GM10248 (cell line): ENCODE measurements around the gene CENPB.

Experiments
- CTCF ChIA-PET: fragments of 300-600 bp; sonication (Branson Sonifier 250); formaldehyde crosslinking; extraction: SDS; loops from one replicate; lab custom pipeline; 2021; ENCODE audit warnings: antibody characterized with exemption; lab: Yijun Ruan, JAX
- POLR2A ChIA-PET: fragments of 350-650 bp; sonication (Branson Sonifier 250); formaldehyde crosslinking; extraction: SDS; loops from one replicate; lab custom pipeline; 2020; ENCODE audit warnings: antibody characterized with exemption; lab: Yijun Ruan, JAX
- DNase-seq: peaks from one replicate; pipeline ENCODE4 v3.0.0; 2012; ENCODE audit errors: extremely low spot score
- TF ChIP-seq, protein P1 (sequence below): IDR thresholded peaks from 2 replicates; pipeline ENCODE4 v1.5.1; 2012; ENCODE audit warnings: mild to moderate bottlenecking, low read depth; ENCODE audit errors: extremely low read depth, missing control alignments, control extremely low read depth

CENPB gene

DNA sequence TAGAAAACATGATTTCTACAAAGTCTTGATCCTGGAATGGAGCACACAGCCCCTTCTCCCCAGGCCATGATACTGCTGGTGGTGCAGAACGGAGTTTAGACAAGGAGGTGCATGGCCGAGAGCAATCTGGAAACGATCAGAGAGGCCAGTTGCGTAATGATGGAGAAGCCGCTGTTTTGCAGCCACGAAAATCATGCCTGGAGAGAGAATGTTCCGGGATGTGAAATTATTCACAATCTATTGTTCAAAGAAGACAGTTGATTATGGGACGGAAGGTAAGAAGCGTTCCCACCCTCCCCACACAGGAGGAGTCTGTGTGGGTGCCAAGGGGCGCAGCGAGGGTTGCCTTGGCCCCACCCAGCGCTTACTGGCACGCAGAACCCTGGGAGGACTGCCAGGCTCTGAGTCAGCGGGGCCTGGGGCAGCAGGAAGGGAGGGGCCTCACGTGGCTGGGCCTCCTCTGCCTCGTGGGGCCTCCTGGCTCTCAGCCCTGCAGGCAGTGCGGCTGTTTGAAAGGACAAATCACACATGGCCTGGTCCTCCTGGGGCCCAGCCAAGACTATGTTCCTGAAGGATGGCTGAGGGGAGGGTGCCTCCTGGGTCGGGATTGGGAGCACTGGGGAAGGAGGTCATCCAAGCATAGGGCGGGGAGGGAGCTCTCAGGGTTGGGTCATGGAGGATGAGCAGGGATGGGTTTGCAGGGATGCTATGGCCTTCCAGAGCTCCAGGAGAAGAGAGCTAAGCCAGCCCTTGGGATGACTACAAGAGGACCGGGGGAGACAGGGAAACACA, 25.1 kb upstream of the CENPB start:
- ChIA-PET CTCF (interaction anchor here (0.8 to 1.4 kb wide), 3 partner anchors 16 to 25 kb away, joined by 3 to 4 read pairs (median 3); partner anchors contain the start of gene CENPB), POLR2A (interaction anchor here (0.5 kb wide), 1 partner anchor 34 kb away, joined by 3 read pairs; no protein-coding TSS in a partner anchor)
- DNase-seq = no peak
- TF ChIP-seq, protein P1, sequence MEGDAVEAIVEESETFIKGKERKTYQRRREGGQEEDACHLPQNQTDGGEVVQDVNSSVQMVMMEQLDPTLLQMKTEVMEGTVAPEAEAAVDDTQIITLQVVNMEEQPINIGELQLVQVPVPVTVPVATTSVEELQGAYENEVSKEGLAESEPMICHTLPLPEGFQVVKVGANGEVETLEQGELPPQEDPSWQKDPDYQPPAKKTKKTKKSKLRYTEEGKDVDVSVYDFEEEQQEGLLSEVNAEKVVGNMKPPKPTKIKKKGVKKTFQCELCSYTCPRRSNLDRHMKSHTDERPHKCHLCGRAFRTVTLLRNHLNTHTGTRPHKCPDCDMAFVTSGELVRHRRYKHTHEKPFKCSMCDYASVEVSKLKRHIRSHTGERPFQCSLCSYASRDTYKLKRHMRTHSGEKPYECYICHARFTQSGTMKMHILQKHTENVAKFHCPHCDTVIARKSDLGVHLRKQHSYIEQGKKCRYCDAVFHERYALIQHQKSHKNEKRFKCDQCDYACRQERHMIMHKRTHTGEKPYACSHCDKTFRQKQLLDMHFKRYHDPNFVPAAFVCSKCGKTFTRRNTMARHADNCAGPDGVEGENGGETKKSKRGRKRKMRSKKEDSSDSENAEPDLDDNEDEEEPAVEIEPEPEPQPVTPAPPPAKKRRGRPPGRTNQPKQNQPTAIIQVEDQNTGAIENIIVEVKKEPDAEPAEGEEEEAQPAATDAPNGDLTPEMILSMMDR = no peak

DNA sequence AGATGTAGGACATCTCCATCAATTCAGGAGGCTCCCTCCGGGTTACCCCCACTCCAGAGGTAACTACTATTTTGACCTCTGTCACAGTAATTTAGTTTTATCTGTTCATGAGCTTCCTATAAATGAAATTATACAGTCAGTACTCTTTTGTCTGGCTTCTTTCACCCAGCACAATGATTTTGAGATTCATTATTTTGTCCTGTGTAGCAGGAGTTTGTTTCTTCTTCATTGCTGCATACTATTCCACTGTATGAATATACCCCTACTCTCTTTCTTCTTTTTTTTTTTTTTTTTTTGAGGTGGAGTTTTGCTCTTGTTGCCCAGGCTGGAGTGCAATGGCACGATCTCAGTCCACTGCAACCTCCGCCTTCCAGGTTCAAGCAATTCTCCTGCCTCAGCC, 22.0 kb upstream of the CENPB start:
- ChIA-PET POLR2A (no interaction called here), CTCF (no interaction called here)
- no peak for DNase-seq
- TF ChIP-seq, protein P1 = no peak

DNA sequence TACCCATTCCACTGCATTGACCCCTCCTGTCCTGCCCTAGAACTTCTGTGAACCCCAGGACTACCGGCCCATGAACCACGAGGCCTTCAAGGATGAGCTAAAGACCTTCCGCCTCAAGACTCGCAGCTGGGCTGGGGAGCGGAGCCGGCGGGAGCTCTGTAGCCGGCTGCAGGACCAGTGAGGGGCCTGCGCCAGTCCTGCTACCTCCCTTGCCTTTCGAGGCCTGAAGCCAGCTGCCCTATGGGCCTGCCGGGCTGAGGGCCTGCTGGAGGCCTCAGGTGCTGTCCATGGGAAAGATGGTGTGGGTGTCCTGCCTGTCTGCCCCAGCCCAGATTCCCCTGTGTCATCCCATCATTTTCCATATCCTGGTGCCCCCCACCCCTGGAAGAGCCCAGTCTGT, 18.2 kb upstream of the CENPB start:
- TF ChIP-seq, protein P1 = no peak
- ChIA-PET POLR2A (interaction anchor here (0.5 to 1.8 kb wide), 2 partner anchors 9 to 14 kb away, joined by 4 to 6 read pairs; partner anchors contain the start of gene CDC25B), CTCF (interaction anchor here (1.2 to 2.5 kb wide), 3 partner anchors 10 to 31 kb away, joined by 4 to 7 read pairs (median 5); partner anchors contain the start of gene CENPB)
- no peak for DNase-seq

DNA sequence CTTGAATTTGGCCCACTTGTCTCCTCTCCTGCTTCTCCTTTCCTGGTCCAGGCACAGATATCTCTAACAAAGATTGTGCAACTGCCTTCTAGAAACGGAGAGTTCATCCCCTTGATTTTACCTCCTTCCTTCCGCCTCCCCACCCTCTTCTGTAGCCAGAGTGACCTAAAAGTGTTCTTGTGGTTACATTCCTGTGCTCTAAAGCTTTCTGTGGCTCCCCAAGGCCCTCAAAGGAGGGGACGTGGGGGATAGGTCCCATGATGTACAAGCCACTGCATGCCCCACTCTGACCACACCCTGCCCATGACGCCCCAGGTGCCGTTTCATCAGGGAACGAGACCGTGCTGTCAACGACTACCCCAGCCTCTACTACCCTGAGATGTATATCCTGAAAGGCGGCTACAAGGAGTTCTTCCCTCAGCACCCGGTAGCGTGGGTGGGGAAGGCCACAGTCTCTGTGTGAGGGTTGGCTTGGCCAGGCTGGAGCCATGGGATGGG, 17.8 kb upstream of the CENPB start:
- ChIA-PET POLR2A (interaction anchor here (1.8 kb wide), 1 partner anchor 14 kb away, joined by 4 read pairs; no protein-coding TSS in a partner anchor), CTCF (interaction anchor here (1.2 to 2.5 kb wide), 3 partner anchors 11 to 32 kb away, joined by 4 to 7 read pairs (median 5); partner anchors contain the start of gene CENPB)
- TF ChIP-seq, protein P1 = no peak
- no peak for DNase-seq

DNA sequence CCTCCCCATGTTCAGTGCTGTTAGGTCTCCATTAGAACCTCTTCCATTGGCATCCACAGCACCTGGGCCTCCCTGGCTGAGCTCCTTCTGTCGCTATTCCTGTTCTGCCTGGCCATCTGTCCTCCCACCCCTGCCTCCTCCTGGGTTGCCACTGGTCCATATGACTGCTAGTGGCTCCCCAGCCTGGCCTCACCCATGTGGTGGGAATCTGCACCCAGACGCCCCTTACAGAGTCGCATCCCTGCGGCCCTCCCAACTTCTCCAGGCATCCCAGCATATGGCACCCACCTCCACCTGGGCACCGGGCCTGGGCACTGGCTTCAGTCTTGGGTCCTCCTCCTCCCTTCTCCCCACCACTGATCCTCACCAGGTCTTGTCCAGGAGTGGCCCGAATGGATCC, 17.3 kb upstream of the CENPB start:
- ChIA-PET CTCF (interaction anchor here (1.2 to 2.5 kb wide), 2 partner anchors 18 to 32 kb away, joined by 4 to 5 read pairs; partner anchors contain the start of gene CENPB), POLR2A (interaction anchor here (1.8 kb wide), 1 partner anchor 15 kb away, joined by 4 read pairs; no protein-coding TSS in a partner anchor)
- TF ChIP-seq, protein P1 = no peak
- DNase-seq = no peak

DNA sequence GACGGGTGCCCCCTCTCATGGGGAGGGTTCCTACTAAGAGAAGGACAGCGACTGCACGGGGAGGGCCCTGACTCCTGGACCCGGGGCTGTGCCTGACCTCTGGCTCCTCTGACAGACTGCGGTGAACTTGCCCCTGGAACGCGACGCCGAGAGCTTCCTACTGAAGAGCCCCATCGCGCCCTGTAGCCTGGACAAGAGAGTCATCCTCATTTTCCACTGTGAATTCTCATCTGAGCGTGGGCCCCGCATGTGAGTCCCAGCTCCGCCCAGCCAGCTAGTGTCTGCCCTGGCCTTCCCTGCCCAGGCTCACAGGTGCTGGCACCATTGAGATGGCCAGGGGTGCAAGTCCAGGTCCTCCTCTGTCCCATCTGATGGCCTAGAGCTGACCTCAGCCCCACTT, 16.7 kb upstream of the CENPB start:
- TF ChIP-seq, protein P1 = no peak
- ChIA-PET POLR2A (no interaction called here), CTCF (no interaction called here)
- no peak for DNase-seq
